Prostate gland (tissue), 2 donors: ENCODE data around the gene TMEM154.

Experiments
- CTCF ChIP-seq, 4 experiments: fragments of 200-600 bp in 2 of 4; fragments of 450-650 bp in 2 of 4; sonication (generic) in 2 of 4; IDR thresholded peaks; 1 replicate in 3 of 4; 2 replicates in 1 of 4; pipeline ENCODE4 v1.5.1; 2016 to 2019; ENCODE audit warnings: antibody characterized with exemption in 4 of 4, mild to moderate bottlenecking in 2 of 4, moderate library complexity in 2 of 4
- POLR2A ChIP-seq: fragments of 450-650 bp; IDR thresholded peaks from one replicate; pipeline ENCODE4 v1.6.1; 2016; ENCODE audit warnings: antibody characterized with exemption, mild to moderate bottlenecking
- POLR2AphosphoS5 ChIP-seq: sonication (generic); formaldehyde crosslinking; IDR thresholded peaks from one replicate; pipeline ENCODE4 v1.6.1; 2017; ENCODE audit warnings: antibody characterized with exemption

GRCh38 chr4:152594057-152594456 is 85.7 kb downstream of the TMEM154 start:
- TF ChIP-seq POLR2A (no peak), CTCF (IDR thresholded peaks at IDR 0.05) (no peak), POLR2AphosphoS5 (no peak)
